Measurements from ENCODE around the gene EVI2A. TPM values are rescaled to one million over a fixed set of nuclear protein-coding genes. Genes with fewer than 3 reads are reported as not detected.

The EVI2A gene
- total RNA-seq, 2 experiments from 2014 or later: 37.8 to 38.4 TPM

GRCh38 chr17:31310260-31310659 is 11.2 kb downstream of the EVI2A start:
- Mint-ChIP-seq H3K27ac (peak overlapping the region; percentile 97), H3K36me3 (ENCODE audit: low read depth) (peaks cover 59% of the 10 kb centered on the region), H3K9me3 (peaks cover 5% of the 10 kb centered on the region), H3K27me3 (no peaks in the 10 kb centered on the region), H3K4me1 (ENCODE audit: low read depth) (peaks cover 66% of the 10 kb centered on the region), H3K4me3 (peak overlapping the region; percentile 92)
- ATAC-seq (ENCODE audit: poor library complexity): peak; percentile 67
- peak overlapping the region; percentile 67 for H3K4me3 ChIP-seq (ENCODE audit: low read length)
- H3K4me1 ChIP-seq (ENCODE audit: insufficient read depth, low read length): peaks cover 17% of the 10 kb centered on the region
- ChIA-PET CTCF (interaction anchor here (0.6 to 2.9 kb wide), 4 partner anchors 11 to 190 kb away, joined by 3 to 7 read pairs (median 4); partner anchors contain the start of gene EVI2A), POLR2A (interaction anchor here (0.6 to 9.9 kb wide), 17 partner anchors 12 to 1695 kb away, joined by 3 to 157 read pairs (median 4); partner anchors contain the start of genes EVI2A and RNF135)
- H3K36me3 ChIP-seq (ENCODE audit: insufficient read depth, low read length): peaks cover 22% of the 10 kb centered on the region
- no peaks in the 10 kb centered on the region for H3K27me3 ChIP-seq (ENCODE audit: control insufficient read depth in 1 of 2, insufficient read depth in 2 of 2, low read length in 2 of 2)
- no peaks in the 10 kb centered on the region for H3K9me3 ChIP-seq (ENCODE audit: control insufficient read depth in 1 of 2, insufficient read depth in 1 of 2, low read length in 2 of 2)
- H3K27ac ChIP-seq (ENCODE audit: low read depth in 1 of 2, low read length in 2 of 2): peak overlapping the region; percentile 74 to 93
- DNase-seq: peak; percentile 48 to 93 (median 61)
- intact Hi-C loops (cut with DNase I, micrococcal nuclease): loop anchor here (1.0 to 10.0 kb wide), 4 partner anchors 11 to 485 kb away; partner anchors contain the start of genes CRLF3 (in 2 of the 2) and EVI2A (in 1 of the 2)
- no peak for TF ChIP-seq CTCF (IDR thresholded peaks at IDR 0.05)

- H3K4me3 Mint-ChIP-seq: peak overlapping the region; percentile 92
- Histone ChIP-seq H3K27me3 (ENCODE audit: control insufficient read depth in 1 of 2, insufficient read depth in 2 of 2, low read length in 2 of 2) (no peaks in the 10 kb centered on the region), H3K36me3 (ENCODE audit: insufficient read depth, low read length) (peaks cover 29% of the 10 kb centered on the region), H3K4me1 (ENCODE audit: insufficient read depth, low read length) (peaks cover 20% of the 10 kb centered on the region), H3K4me3 (ENCODE audit: low read length) (peak overlapping the region; percentile 67), H3K9me3 (ENCODE audit: control insufficient read depth in 1 of 2, insufficient read depth in 1 of 2, low read length in 2 of 2) (no peaks in the 10 kb centered on the region), H3K27ac (ENCODE audit: low read depth in 1 of 2, low read length in 2 of 2) (peak overlapping the region; percentile 74 to 93)
- peak overlapping the region; percentile 97 for H3K27ac Mint-ChIP-seq
- peaks cover 66% of the 10 kb centered on the region for H3K36me3 Mint-ChIP-seq (ENCODE audit: low read depth)
- TF ChIP-seq CTCF (IDR thresholded peaks at IDR 0.05): no peak
- DNase-seq (peak in 3 of 14 experiments; percentile 60 to 76 (median 68)), ATAC-seq (ENCODE audit: poor library complexity) (peak; percentile 15)
- peaks cover 7% of the 10 kb centered on the region for H3K9me3 Mint-ChIP-seq
- CTCF ChIA-PET: interaction anchor here (1.7 to 2.9 kb wide), 2 partner anchors 9 to 43 kb away, joined by 7 read pairs; no protein-coding TSS in a partner anchor
- peaks cover 69% of the 10 kb centered on the region for H3K4me1 Mint-ChIP-seq (ENCODE audit: low read depth)
- intact Hi-C loops (cut with DNase I, micrococcal nuclease): loop anchor here in 1 of 2 experiments (5.0 kb wide), 1 partner anchor 63 kb away; no protein-coding TSS in a partner anchor
- H3K27me3 Mint-ChIP-seq: no peaks in the 10 kb centered on the region
- POLR2A ChIA-PET: interaction anchor here (0.6 to 9.9 kb wide), 8 partner anchors 13 to 339 kb away, joined by 3 to 157 read pairs (median 4); partner anchors contain the start of genes EVI2A and RNF135
These were observed 11.9 kb downstream of the EVI2A start for GRCh38 chr17:31309556-31309955.

- ChIA-PET CTCF (interaction anchor here (1.7 kb wide), 1 partner anchor 10 kb away, joined by 7 read pairs; no protein-coding TSS in a partner anchor), POLR2A (interaction anchor here (0.7 to 9.9 kb wide), 4 partner anchors 14 to 338 kb away, joined by 3 to 157 read pairs (median 6); partner anchors contain the start of genes EVI2A and RNF135)
- H3K4me3 ChIP-seq (ENCODE audit: low read length): peak overlapping the region; percentile 67
- peak overlapping the region; percentile 97 for H3K27ac Mint-ChIP-seq
- peaks cover 66% of the 10 kb centered on the region for H3K4me1 Mint-ChIP-seq (ENCODE audit: low read depth)
- H3K36me3 ChIP-seq (ENCODE audit: insufficient read depth, low read length): peaks cover 38% of the 10 kb centered on the region
- DNase-seq: peak in 2 of 14 experiments; percentile 66 to 68
- peak overlapping the region; percentile 74 to 93 for H3K27ac ChIP-seq (ENCODE audit: low read depth in 1 of 2, low read length in 2 of 2)
- no peaks in the 10 kb centered on the region for H3K27me3 ChIP-seq (ENCODE audit: control insufficient read depth in 1 of 2, insufficient read depth in 2 of 2, low read length in 2 of 2)
- H3K4me1 ChIP-seq (ENCODE audit: insufficient read depth, low read length): peaks cover 20% of the 10 kb centered on the region
- H3K4me3 Mint-ChIP-seq: peak overlapping the region; percentile 92
- peaks cover 9% of the 10 kb centered on the region for H3K9me3 Mint-ChIP-seq
- intact Hi-C loops (cut with DNase I, micrococcal nuclease): loop anchor here in 1 of 2 experiments (5.0 kb wide), 1 partner anchor 64 kb away; no protein-coding TSS in a partner anchor
- H3K27me3 Mint-ChIP-seq: no peaks in the 10 kb centered on the region
- no peak for TF ChIP-seq CTCF (IDR thresholded peaks at IDR 0.05)
- ATAC-seq (ENCODE audit: poor library complexity): no peak
- H3K36me3 Mint-ChIP-seq (ENCODE audit: low read depth): peaks cover 66% of the 10 kb centered on the region
- H3K9me3 ChIP-seq (ENCODE audit: control insufficient read depth in 1 of 2, insufficient read depth in 1 of 2, low read length in 2 of 2): no peaks in the 10 kb centered on the region
These were observed 12.8 kb downstream of the EVI2A start for GRCh38 chr17:31308372-31309334.

Data from CD4-positive, alpha-beta T cell (primary cell).